Measurements from ENCODE around the gene RBKS. TPM values are rescaled to one million over a fixed set of nuclear protein-coding genes. Genes with fewer than 3 reads are reported as not detected.

RBKS gene
- total and polyA plus RNA-seq, 2 of the 13 experiments (the other 11 are each of a cell fraction or from before 2014, with no cell fraction given): 7.7 to 8.3 TPM

DNA sequence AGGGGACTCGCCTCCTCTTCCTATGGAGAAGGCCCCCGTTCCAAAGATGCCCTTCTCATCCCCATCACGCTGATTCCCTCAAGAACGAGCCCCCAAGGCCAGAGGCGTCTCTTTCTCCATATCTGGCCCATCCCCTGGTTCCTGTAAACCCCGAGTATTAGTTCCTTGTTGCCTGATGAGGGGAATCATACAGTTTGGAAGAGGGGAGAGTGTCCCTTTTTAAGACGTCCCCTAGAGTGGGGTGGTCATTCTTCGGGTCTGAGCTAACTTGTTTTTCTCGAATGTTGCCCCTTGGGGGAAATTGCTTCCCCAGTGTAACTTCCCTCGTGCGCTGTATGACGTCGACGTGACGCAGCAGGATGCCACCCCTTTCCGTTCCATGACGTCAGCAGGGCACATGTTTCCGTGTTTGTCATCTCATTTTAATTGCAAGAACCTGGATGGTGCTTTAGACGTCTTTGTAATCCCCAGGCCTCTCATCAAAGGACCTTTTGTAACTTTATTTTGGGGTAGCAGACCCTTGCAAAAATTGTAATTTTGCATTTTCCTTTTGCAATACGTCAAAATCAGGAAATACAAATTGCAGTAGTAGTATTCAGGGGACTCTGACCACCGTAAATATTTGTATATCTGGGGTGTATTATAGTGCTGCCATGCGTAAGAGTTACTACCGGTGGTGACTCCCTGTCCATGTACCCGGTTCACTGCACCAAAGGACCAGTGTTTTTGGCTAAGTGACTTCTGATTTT is 911 bp upstream of the RBKS start (continued):
- TF ChIP-seq, protein P1, sequence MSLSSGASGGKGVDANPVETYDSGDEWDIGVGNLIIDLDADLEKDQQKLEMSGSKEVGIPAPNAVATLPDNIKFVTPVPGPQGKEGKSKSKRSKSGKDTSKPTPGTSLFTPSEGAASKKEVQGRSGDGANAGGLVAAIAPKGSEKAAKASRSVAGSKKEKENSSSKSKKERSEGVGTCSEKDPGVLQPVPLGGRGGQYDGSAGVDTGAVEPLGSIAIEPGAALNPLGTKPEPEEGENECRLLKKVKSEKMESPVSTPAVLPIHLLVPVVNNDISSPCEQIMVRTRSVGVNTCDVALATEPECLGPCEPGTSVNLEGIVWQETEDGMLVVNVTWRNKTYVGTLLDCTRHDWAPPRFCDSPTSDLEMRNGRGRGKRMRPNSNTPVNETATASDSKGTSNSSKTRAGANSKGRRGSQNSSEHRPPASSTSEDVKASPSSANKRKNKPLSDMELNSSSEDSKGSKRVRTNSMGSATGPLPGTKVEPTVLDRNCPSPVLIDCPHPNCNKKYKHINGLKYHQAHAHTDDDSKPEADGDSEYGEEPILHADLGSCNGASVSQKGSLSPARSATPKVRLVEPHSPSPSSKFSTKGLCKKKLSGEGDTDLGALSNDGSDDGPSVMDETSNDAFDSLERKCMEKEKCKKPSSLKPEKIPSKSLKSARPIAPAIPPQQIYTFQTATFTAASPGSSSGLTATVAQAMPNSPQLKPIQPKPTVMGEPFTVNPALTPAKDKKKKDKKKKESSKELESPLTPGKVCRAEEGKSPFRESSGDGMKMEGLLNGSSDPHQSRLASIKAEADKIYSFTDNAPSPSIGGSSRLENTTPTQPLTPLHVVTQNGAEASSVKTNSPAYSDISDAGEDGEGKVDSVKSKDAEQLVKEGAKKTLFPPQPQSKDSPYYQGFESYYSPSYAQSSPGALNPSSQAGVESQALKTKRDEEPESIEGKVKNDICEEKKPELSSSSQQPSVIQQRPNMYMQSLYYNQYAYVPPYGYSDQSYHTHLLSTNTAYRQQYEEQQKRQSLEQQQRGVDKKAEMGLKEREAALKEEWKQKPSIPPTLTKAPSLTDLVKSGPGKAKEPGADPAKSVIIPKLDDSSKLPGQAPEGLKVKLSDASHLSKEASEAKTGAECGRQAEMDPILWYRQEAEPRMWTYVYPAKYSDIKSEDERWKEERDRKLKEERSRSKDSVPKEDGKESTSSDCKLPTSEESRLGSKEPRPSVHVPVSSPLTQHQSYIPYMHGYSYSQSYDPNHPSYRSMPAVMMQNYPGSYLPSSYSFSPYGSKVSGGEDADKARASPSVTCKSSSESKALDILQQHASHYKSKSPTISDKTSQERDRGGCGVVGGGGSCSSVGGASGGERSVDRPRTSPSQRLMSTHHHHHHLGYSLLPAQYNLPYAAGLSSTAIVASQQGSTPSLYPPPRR (CRISPR knock-in tag; IDR thresholded peaks at IDR 0.05; ENCODE audit: borderline replicate concordance): no peak
- TF ChIP-seq ZEB1 (IDR thresholded peaks at IDR 0.05; ENCODE audit: insufficient replicate concordance, low read depth) (no peak), ZNF12 (CRISPR knock-in tag; IDR thresholded peaks at IDR 0.05) (0 out of 2 replicates have a peak, but pooled peaks have one; percentile 10), CEBPB (IDR thresholded peaks at IDR 0.05; ENCODE audit: borderline replicate concordance, low read depth, low read length) (no peak), ZNF703 (CRISPR knock-in tag; IDR thresholded peaks at IDR 0.05; ENCODE audit: borderline replicate concordance) (no peak), AGO2 (optimal IDR thresholded peaks at IDR 0.05; ENCODE audit: low read depth, low read length) (no peak), MAF1 (CRISPR knock-in tag; IDR thresholded peaks at IDR 0.05; ENCODE audit: borderline replicate concordance) (no peak), DZIP1 (CRISPR knock-in tag; IDR thresholded peaks at IDR 0.05) (no peak), NFATC3 (CRISPR knock-in tag; IDR thresholded peaks at IDR 0.05) (no peak), ETV6 (CRISPR knock-in tag; conservative IDR thresholded peaks at IDR 0.05) (no peak; the same call in 1 of the 2 replicates), HOXA7 (CRISPR knock-in tag; IDR thresholded peaks at IDR 0.05) (no peak), ZNF800 (CRISPR knock-in tag; IDR thresholded peaks at IDR 0.05) (no peak), ZNF263 (CRISPR knock-in tag; IDR thresholded peaks at IDR 0.05) (no peak; the same call in 1 of the 2 replicates)

All from HepG2 (cell line).